ENCODE measurements around the gene PAH. TPM values are rescaled to one million over a fixed set of nuclear protein-coding genes. Genes with fewer than 3 reads are reported as not detected.
A peak's percentile ranks its signal among the peaks of the same experiment; 100 is the strongest.

Gene PAH
- total and polyA plus RNA-seq, 3 donors from 2014 or later: 9.3 to 23.2 (median 18.4) TPM

- Histone ChIP-seq H3K4me3 (no peak overlapping the region), H3K9me3 (no peaks in the 10 kb centered on the region), H3K27me3 (no peaks in the 10 kb centered on the region), H3K27ac (no peak overlapping the region), H3K36me3 (ENCODE audit: low read depth, missing control alignments) (no peaks in the 10 kb centered on the region), H3K4me1 (peaks cover 5% of the 10 kb centered on the region)
- intact Hi-C loops (cut with DNase I; ENCODE audit: low total_unique reads): no loop called here
- no peak for DNase-seq
- no peak for TF ChIP-seq CTCF (IDR thresholded peaks at IDR 0.05)
- TF ChIP-seq POLR2A (IDR thresholded peaks at IDR 0.05): no peak
- WGBS, 2 donors: 28% methylated on average over 14 of the region's 14 CpGs
Measured at GRCh38 chr12:102959391-102959790, 42.3 kb upstream of the PAH start.

GRCh38 chr12:102958830-102959176 is 41.8 kb upstream of the PAH start:
- 3 to 15% methylated on average over 10 to 15 of the region's 15 CpGs for WGBS, 2 donors
- H3K36me3 ChIP-seq (ENCODE audit: low read depth, missing control alignments): no peaks in the 10 kb centered on the region
- H3K9me3 ChIP-seq: no peaks in the 10 kb centered on the region
- peak overlapping the region; percentile 39 to 50 for H3K4me3 ChIP-seq
- intact Hi-C loops (cut with DNase I; ENCODE audit: low total_unique reads): no loop called here
- no peak overlapping the region for H3K27ac ChIP-seq
- H3K27me3 ChIP-seq: no peaks in the 10 kb centered on the region
- no peak for TF ChIP-seq POLR2A (IDR thresholded peaks at IDR 0.05)
- TF ChIP-seq CTCF (IDR thresholded peaks at IDR 0.05): no peak
- no peak for DNase-seq
- peaks cover 5% of the 10 kb centered on the region for H3K4me1 ChIP-seq

- peak; percentile 54 for DNase-seq
- Histone ChIP-seq H3K27me3 (no peaks in the 10 kb centered on the region), H3K27ac (no peak overlapping the region), H3K36me3 (ENCODE audit: low read depth, missing control alignments) (no peaks in the 10 kb centered on the region), H3K4me3 (peak overlapping the region; percentile 39 to 50), H3K9me3 (no peaks in the 10 kb centered on the region), H3K4me1 (peaks cover 5% of the 10 kb centered on the region)
- WGBS, 2 donors: 1 to 2% methylated on average over 32 to 72 of the region's 83 CpGs
- no peak for TF ChIP-seq POLR2A (IDR thresholded peaks at IDR 0.05)
- TF ChIP-seq CTCF (IDR thresholded peaks at IDR 0.05): no peak
- intact Hi-C loops (cut with DNase I; ENCODE audit: low total_unique reads): no loop called here
Measured at GRCh38 chr12:102958073-102958829, 41.2 kb upstream of the PAH start.

- intact Hi-C loops (cut with DNase I; ENCODE audit: low total_unique reads): no loop called here
Measured at GRCh38 chr12:102957339-102958050, 40.5 kb upstream of the PAH start, which contains the start of gene ASCL1. Gene ASCL1, plus strand, starts transcription at chr12:102957674. Its CDS starts 571 bp downstream, at chr12:102958245.

More at GRCh38 chr12:102957339-102958050, 40.5 kb upstream of the PAH start, which contains the start of gene ASCL1:
- Histone ChIP-seq H3K36me3 (ENCODE audit: low read depth, missing control alignments) (no peaks in the 10 kb centered on the region), H3K27ac (no peak within 1 kb of the TSS), H3K9me3 (no peaks in the 10 kb centered on the region), H3K4me3 (peak within 1 kb of the TSS; percentile 39 to 50), H3K27me3 (no peaks in the 10 kb centered on the region), H3K4me1 (peaks cover 5% of the 10 kb centered on the region)
- WGBS, 2 donors: 1% methylated on average over 51 to 52 of the region's 52 CpGs
- peak; percentile 32 for DNase-seq
- TF ChIP-seq POLR2A (IDR thresholded peaks at IDR 0.05): no peak
- TF ChIP-seq CTCF (IDR thresholded peaks at IDR 0.05): no peak
